OCI-LY3 (cell line): ENCODE results near the gene RAB3GAP1.

Source experiments
- CTCF ChIP-seq: fragments of 200-600, 300-600 bp; sonication (generic); IDR thresholded peaks from 2 replicates; pipeline ENCODE4 v1.5.1; 2014; ENCODE audit warnings: antibody characterized with exemption, low read length, low read depth
- EZH2phosphoT487 ChIP-seq: fragments of 200-600 bp; shearing (Covaris generic); IDR thresholded peaks from 2 replicates; pipeline ENCODE4 v1.6.1; 2018; ENCODE audit warnings: antibody characterized with exemption, mixed run types, low read depth

GRCh38 chr2:135050684-135051083, 1.4 kb upstream of the RAB3GAP1 start:
- no peak for TF ChIP-seq CTCF
- TF ChIP-seq EZH2phosphoT487: no peak
